IPS-18a (cell line): ENCODE data around the gene TSPO.

ENCODE experiments used
- H3K27ac ChIP-seq: one replicate; pipeline ENCODE4 v1.5.1; 2013; ENCODE audit warnings: low read length
- H3K27me3 ChIP-seq: one replicate; pipeline ENCODE4 v1.6.1; 2013; ENCODE audit warnings: mild to moderate bottlenecking, low read length; ENCODE audit not compliant: control insufficient read depth, insufficient read depth
- H3K36me3 ChIP-seq: one replicate; pipeline ENCODE4 v1.6.1; 2013; ENCODE audit warnings: low read depth, low read length; ENCODE audit not compliant: control insufficient read depth
- H3K4me1 ChIP-seq: one replicate; pipeline ENCODE4 v1.6.1; 2013; ENCODE audit warnings: low read depth, low read length; ENCODE audit not compliant: control insufficient read depth
- H3K4me3 ChIP-seq: one replicate; pipeline ENCODE4 v1.5.1; 2013; ENCODE audit warnings: low read length
- H3K9ac ChIP-seq: one replicate; pipeline ENCODE4 v1.6.1; 2013; ENCODE audit warnings: mild to moderate bottlenecking, low read length, moderate library complexity
- H3K9me3 ChIP-seq: one replicate; pipeline ENCODE4 v1.6.1; 2013; ENCODE audit warnings: low read depth, low read length; ENCODE audit not compliant: control insufficient read depth

Gene TSPO

DNA sequence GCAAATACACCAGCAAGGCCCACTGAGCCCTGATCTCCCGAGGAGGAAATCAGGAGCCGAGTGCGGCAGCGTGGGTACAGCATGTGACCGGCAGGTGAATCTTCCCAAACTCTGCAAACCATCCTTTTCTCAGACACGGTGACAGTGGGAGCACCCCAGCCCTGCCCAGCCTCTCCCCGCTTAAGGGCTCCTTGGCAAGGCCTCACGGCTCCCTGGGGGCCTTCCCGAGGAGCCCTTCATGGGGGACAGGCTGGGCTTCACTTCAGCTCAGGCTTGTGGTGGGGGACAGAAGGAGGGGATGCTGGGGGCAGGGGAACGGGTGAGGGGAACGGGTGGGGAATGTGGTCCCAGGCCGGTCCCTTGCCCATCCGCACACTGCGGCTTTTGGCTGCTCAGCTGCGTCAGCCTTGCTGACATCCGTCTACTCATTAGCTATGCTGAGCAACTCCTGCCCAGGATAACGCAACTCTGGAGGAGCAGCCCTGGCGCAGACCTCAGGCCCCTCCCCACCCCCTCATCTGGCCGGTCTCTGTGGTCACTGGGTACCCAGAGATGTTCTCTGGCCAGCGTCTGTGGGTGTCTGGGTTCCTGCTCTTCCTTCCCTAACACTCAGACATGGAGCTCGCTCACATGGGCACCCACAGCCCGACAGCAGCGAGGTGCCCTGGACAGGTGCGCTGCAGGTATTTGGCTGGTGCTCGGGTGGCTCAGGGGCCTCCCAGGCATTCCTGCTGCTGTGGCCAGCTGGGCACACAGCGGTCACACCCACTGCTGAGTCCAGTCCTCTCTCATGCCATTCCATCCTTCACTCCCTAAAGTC lies 57.6 kb downstream of the TSPO start:
- Histone ChIP-seq H3K4me3 (no peak overlapping the region), H3K27me3 (no peaks in the 10 kb centered on the region), H3K36me3 (no peaks in the 10 kb centered on the region), H3K27ac (no peak overlapping the region), H3K9me3 (no peaks in the 10 kb centered on the region), H3K4me1 (peaks cover 4% of the 10 kb centered on the region), H3K9ac (no peak overlapping the region)

DNA sequence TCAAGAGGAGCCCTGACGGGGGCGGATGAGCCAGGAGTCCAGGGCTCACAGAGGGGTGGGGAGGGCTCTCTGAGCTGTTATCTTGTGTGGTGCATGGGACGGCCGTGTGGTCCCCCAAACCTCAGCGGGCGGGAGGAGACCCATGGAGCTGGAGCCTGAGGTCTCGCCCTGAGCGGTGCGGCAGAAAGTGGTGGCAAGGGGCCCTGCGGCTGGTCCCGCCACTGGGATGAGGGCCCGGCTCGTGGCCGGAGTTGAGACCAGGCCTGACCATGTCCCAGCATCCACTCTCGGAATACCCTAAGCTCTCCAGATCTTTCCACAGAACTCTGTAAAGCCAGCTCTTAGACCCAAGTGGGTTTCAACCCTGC lies 58.1 kb downstream of the TSPO start:
- Histone ChIP-seq H3K27ac (no peak overlapping the region), H3K27me3 (no peaks in the 10 kb centered on the region), H3K9me3 (no peaks in the 10 kb centered on the region), H3K4me3 (no peak overlapping the region), H3K9ac (no peak overlapping the region), H3K4me1 (peaks cover 4% of the 10 kb centered on the region), H3K36me3 (no peaks in the 10 kb centered on the region)

GRCh38 chr22:43209971-43210370 lies 58.6 kb downstream of the TSPO start:
- Histone ChIP-seq H3K27ac (no peak overlapping the region), H3K36me3 (no peaks in the 10 kb centered on the region), H3K4me3 (no peak overlapping the region), H3K9me3 (no peaks in the 10 kb centered on the region), H3K27me3 (no peaks in the 10 kb centered on the region), H3K4me1 (peaks cover 4% of the 10 kb centered on the region), H3K9ac (no peak overlapping the region)

- Histone ChIP-seq H3K27ac (no peak overlapping the region), H3K27me3 (no peaks in the 10 kb centered on the region), H3K4me3 (no peak overlapping the region), H3K4me1 (peaks cover 4% of the 10 kb centered on the region), H3K9ac (no peak overlapping the region), H3K36me3 (no peaks in the 10 kb centered on the region), H3K9me3 (no peaks in the 10 kb centered on the region)
Measured at GRCh38 chr22:43210631-43211515, 59.5 kb downstream of the TSPO start.

DNA sequence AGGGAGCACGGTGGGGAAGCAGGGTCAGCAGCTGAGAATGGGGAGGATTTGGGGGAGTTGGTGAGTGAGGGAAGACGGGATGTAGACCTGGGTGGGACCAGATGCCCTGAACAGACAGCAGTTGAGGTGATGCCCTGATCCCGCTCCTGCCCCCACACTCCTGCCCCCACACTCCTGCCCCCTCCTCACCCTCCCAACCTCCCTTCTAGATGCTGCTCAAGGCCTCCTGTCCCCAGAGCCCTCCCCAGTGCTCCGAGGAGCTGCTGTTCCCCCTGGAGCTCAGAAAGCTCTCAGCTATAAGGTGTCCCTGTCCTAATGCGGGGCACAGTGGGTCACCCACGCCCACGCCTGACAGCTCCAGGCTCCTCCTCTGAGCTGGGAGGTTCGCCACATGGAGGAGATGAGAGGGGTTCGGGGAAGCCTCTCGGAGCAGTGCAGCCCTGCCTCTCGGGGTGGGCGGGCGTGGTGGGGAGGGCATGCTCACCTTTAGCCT lies 60.6 kb downstream of the TSPO start:
- Histone ChIP-seq H3K4me1 (peaks cover 4% of the 10 kb centered on the region), H3K9me3 (no peaks in the 10 kb centered on the region), H3K27ac (no peak overlapping the region), H3K27me3 (no peaks in the 10 kb centered on the region), H3K36me3 (no peaks in the 10 kb centered on the region), H3K4me3 (no peak overlapping the region), H3K9ac (no peak overlapping the region)

DNA sequence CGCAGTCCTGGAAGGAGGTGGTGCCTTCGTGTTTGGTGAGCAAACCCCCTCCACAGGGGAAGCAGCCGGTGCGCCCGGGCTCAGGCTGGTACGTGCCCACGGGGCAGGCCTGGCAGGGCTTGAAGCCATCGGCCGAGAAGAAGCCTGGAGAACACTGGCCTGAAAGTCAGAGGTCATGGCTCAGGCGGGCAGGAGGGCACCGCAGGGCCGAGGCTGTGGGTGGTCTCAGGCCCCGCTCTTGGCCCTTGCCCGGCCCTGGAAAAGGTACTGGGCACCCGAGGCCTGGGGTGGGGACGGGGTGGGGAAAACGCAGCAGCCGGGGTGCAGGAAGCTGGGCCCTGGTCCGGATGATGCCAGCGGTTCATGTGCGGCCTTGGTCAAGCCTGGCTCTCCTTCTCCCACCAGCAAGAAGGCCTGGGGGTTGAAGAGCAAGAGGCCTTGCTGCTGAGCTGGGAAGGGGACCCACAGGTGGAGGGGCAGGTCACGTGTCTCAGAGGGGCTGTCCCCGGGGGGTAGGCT lies 61.1 kb downstream of the TSPO start:
- H3K9ac ChIP-seq: no peak overlapping the region
- H3K27ac ChIP-seq: no peak overlapping the region
- H3K4me3 ChIP-seq: no peak overlapping the region
- H3K9me3 ChIP-seq: no peaks in the 10 kb centered on the region
- H3K27me3 ChIP-seq: no peaks in the 10 kb centered on the region
- no peaks in the 10 kb centered on the region for H3K36me3 ChIP-seq
- peaks cover 4% of the 10 kb centered on the region for H3K4me1 ChIP-seq
